H1 (cell line): ENCODE measurements around the gene FHL2. TPM values are rescaled to one million over a fixed set of nuclear protein-coding genes. Genes with fewer than 3 reads are reported as not detected.

ENCODE experiments used
- SP2 ChIP-seq: IDR thresholded peaks from 2 replicates; pipeline ENCODE4 v1.6.1; 2012; ENCODE audit warnings: mild to moderate bottlenecking, low read length, inconsistent platforms
- polyA plus RNA-seq, 7 experiments: library from polyadenylated mRNA; depleted of rRNA in 3 of 7; stranded (reverse) in 5 of 7; unstranded in 2 of 7; fragments of >200 nt in 5 of 7; fragments of 200-250 nt in 2 of 7; gene quantifications; 1 replicate in 5 of 7; 2 replicates in 1 of 7; 4 replicates in 1 of 7; pipeline versions ENCODE4 v1.2.1 to v1.2.3, GENCODE V29; 2011 to 2013; ENCODE audit warnings: missing spikeins in 2 of 7, mixed read lengths in 2 of 7
- total RNA-seq: library from RNA; stranded (reverse); fragmentation: NEBNext Ultra II Directional; extraction: Animal tissue kit (Norgen Biotek cat#: 25700); gene quantifications from 2 replicates; pipeline ENCODE4 v1.2.1, GENCODE V29; 2021

Gene FHL2
- total and polyA plus RNA-seq, 2 of the 8 experiments (the other 6 are each of a cell fraction or from before 2014, with no cell fraction given), result 33.2 to 64.3 TPM

DNA sequence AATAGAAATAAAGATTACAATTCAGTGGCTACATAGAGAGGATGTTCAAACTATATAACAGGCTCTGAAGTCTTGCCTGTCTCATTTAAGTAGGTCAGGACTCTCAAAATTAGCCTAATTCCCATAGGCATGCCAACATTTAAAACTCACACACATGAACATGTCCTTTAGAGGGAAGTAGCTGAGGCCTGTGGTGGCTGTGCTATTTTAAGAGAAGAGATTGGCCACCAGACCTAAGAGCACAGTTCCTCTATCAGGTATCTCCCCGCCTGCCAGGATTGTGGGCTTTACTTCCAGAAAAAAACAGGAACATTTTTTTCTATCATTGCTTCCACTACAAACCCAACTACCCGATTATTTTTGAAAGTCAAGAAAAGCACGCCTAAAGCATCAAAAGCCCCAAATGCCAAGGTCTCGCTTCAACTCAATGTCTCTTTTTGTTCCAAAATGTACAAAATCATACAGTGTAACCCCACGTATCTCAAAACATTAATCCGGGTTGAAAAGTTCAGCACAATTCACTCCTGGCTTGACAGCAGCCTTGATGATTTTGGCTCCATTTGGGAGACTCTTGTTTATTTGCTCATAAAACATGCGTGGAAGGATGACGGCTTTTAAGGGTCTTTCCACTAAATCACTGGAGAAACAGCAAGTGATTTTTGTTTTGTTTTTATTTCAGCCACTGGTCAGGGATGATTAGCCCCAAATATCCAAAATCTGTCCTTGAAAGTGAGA lies 15.3 kb downstream of the FHL2 start (continued):
- TF ChIP-seq SP2, result no peak
- TF ChIP-seq, all 59 proteins: peak for 0
